Measurements from ENCODE around the gene ATP13A3. TPM values are rescaled to one million over a fixed set of nuclear protein-coding genes. Genes with fewer than 3 reads are reported as not detected.

The ATP13A3 gene
- total and polyA plus RNA-seq, 2 of the 4 experiments (the other 2 are of a cell fraction) = 48.1 to 154 TPM

DNA sequence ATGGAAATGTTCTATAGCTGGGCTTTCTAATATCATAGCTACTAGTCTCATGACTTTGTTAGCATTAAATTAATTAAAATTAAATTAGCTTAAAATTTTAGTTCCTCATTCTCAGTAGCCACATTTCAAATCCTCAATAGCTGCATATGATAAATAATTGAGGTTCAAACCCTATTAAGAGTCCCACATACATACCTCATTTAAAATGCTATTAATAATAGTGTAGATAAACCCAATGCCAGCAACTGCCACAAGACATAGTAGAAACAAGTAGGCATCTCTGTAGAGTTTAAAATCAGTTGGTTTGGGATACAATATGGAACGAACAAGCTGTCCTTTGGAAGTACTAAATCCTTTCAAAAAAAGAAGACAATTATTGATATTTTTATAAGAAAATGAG, 39.1 kb downstream of the ATP13A3 start:
- ChIA-PET POLR2A (ENCODE audit: unreplicated experiment) (no interaction called here), CTCF (interaction anchor here (0.6 to 1.0 kb wide), 2 partner anchors 22 to 104 kb away, joined by 3 to 5 read pairs; no protein-coding TSS in a partner anchor)
- BruUV-seq (replicated peaks) = no TSS peak
- intact Hi-C loops (cut with micrococcal nuclease) (no loop called here), dilution Hi-C loops (cut with HindIII; ENCODE audit: low sequenced_read_pairs, unreplicated experiment) (no loop called here), in situ Hi-C loops (cut with MboI; ENCODE audit: low sequenced_read_pairs) (no loop called here)
- Histone ChIP-seq H2BK20ac (ENCODE audit: low read depth, low read length) (no peak overlapping the region), H3K27ac (ENCODE audit: insufficient read depth, low read length) (no peak overlapping the region), H2AFZ (replicated peaks; ENCODE audit: low read length, poor library complexity) (no peak overlapping the region), H3K4ac (ENCODE audit: low read depth, low read length) (no peak overlapping the region), H3K9me1 (ENCODE audit: insufficient read depth, low read length) (peaks cover 7% of the 10 kb centered on the region; the same call in 1 of the 2 replicates), H2BK15ac (ENCODE audit: low read depth, low read length) (no peak overlapping the region), H3K36me3 (ENCODE audit: control insufficient read depth, insufficient read depth, low read length) (peaks cover 38% of the 10 kb centered on the region), H3K14ac (replicated peaks; ENCODE audit: low read depth, low read length) (no peak overlapping the region), H3K79me1 (ENCODE audit: low read depth in 1 of 2, low read length in 2 of 2) (peaks cover 18 to 40% of the 10 kb centered on the region in 2 experiments), H3K9me3 (ENCODE audit: control insufficient read depth, insufficient read depth, low read length) (no peaks in the 10 kb centered on the region), H3K18ac (ENCODE audit: low read depth, low read length) (no peak overlapping the region), H3K4me2 (ENCODE audit: low read depth, low read length) (no peak overlapping the region), H2AK5ac (ENCODE audit: low read depth, low read length) (no peak overlapping the region), H2BK120ac (ENCODE audit: low read depth, low read length) (no peak overlapping the region), H4K20me1 (ENCODE audit: insufficient read depth, low read length) (peaks cover 9% of the 10 kb centered on the region; the same call in 1 of the 2 replicates), H2BK5ac (ENCODE audit: low read depth, low read length, poor library complexity, severe bottlenecking) (no peak overlapping the region), H2AK9ac (replicated peaks; ENCODE audit: low read depth, low read length, poor library complexity) (no peak overlapping the region), H4K5ac (ENCODE audit: low read depth, low read length) (no peak overlapping the region), H3K9ac (ENCODE audit: low read depth, low read length) (no peak overlapping the region), H4K8ac (ENCODE audit: low read depth in 2 of 2, low read length in 2 of 2) (no peak overlapping the region), H3K56ac (ENCODE audit: extremely low read depth, insufficient read depth, low read length) (no peak overlapping the region), H4K91ac (ENCODE audit: insufficient read depth, low read depth, low read length) (no peak overlapping the region), H3K4me3 (ENCODE audit: insufficient read depth, low read depth, low read length) (no peak overlapping the region), H3K23ac (ENCODE audit: low read depth, low read length) (no peak overlapping the region), H3K27me3 (ENCODE audit: control insufficient read depth, insufficient read depth, low read length) (no peaks in the 10 kb centered on the region), H3K4me1 (ENCODE audit: control insufficient read depth, insufficient read depth, low read length) (no peaks in the 10 kb centered on the region; the same call in 1 of the 2 replicates)
- DNase-seq (no peak), ATAC-seq (ENCODE audit: low read depth) (no peak)
- TF ChIP-seq SMC3 (IDR thresholded peaks at IDR 0.05; ENCODE audit: low read depth, low read length) = no peak
- no peak for TF ChIP-seq MAFK (IDR thresholded peaks at IDR 0.05; ENCODE audit: low read depth, low read length)
- TF ChIP-seq, protein P1, sequence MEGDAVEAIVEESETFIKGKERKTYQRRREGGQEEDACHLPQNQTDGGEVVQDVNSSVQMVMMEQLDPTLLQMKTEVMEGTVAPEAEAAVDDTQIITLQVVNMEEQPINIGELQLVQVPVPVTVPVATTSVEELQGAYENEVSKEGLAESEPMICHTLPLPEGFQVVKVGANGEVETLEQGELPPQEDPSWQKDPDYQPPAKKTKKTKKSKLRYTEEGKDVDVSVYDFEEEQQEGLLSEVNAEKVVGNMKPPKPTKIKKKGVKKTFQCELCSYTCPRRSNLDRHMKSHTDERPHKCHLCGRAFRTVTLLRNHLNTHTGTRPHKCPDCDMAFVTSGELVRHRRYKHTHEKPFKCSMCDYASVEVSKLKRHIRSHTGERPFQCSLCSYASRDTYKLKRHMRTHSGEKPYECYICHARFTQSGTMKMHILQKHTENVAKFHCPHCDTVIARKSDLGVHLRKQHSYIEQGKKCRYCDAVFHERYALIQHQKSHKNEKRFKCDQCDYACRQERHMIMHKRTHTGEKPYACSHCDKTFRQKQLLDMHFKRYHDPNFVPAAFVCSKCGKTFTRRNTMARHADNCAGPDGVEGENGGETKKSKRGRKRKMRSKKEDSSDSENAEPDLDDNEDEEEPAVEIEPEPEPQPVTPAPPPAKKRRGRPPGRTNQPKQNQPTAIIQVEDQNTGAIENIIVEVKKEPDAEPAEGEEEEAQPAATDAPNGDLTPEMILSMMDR (conservative IDR thresholded peaks at IDR 0.05; ENCODE audit: low read depth, low read length) = no peak
- TF ChIP-seq RFX5 (IDR thresholded peaks at IDR 0.05; ENCODE audit: low read depth, low read length) = no peak
- TF ChIP-seq MXI1 (IDR thresholded peaks at IDR 0.05; ENCODE audit: borderline replicate concordance, low read depth, low read length) = no peak
- TF ChIP-seq CEBPB (IDR thresholded peaks at IDR 0.05; ENCODE audit: low read depth, low read length) = no peak
- TF ChIP-seq MAZ (IDR thresholded peaks at IDR 0.05; ENCODE audit: borderline replicate concordance, low read depth, low read length) = no peak
- no peak for TF ChIP-seq NFE2L2 (IDR thresholded peaks at IDR 0.05; ENCODE audit: low read depth, low read length)
- TF ChIP-seq BHLHE40 (IDR thresholded peaks at IDR 0.05; ENCODE audit: low read depth, low read length) = no peak
- TF ChIP-seq, protein P2, sequence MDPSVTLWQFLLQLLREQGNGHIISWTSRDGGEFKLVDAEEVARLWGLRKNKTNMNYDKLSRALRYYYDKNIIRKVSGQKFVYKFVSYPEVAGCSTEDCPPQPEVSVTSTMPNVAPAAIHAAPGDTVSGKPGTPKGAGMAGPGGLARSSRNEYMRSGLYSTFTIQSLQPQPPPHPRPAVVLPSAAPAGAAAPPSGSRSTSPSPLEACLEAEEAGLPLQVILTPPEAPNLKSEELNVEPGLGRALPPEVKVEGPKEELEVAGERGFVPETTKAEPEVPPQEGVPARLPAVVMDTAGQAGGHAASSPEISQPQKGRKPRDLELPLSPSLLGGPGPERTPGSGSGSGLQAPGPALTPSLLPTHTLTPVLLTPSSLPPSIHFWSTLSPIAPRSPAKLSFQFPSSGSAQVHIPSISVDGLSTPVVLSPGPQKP (IDR thresholded peaks at IDR 0.05; ENCODE audit: borderline replicate concordance, low read depth, low read length) = no peak
- no peak for TF ChIP-seq FOS (IDR thresholded peaks at IDR 0.05; ENCODE audit: low read depth, low read length)
- no CpG with 5 or more reads among the region's 1 CpG for WGBS, 2 experiments (ENCODE audit: extremely low coverage in 2 of 2, insufficient read length in 1 of 2)

Data from IMR-90 (cell line).